Upper lobe of left lung (tissue), 6 donors: Measurements from ENCODE around the gene NME3. TPM values are rescaled to one million over a fixed set of nuclear protein-coding genes. Genes with fewer than 3 reads are reported as not detected.

ENCODE experiments used
- ATAC-seq, 2 donors: fragments of 200-7000 bp; cut with Tn5 transposase; one replicate each; pipeline ENCODE4 v1.9.1; 2022; ENCODE audit warnings: mild to moderate bottlenecking in 2 of 2, moderate library complexity in 2 of 2; ENCODE audit not compliant: low FRiP score in 2 of 2
- DNase-seq, 2 donors: peaks; one replicate each; pipeline ENCODE4 v3.0.0-alpha.2; 2019 to 2020
- H3K27ac ChIP-seq, 4 donors: fragments of 200-600 bp; sonication (generic); one replicate each; pipeline ENCODE4 v1.5.1; 2016 to 2019
- H3K27me3 ChIP-seq, 4 donors: fragments of 200-600 bp; sonication (generic); one replicate each; pipeline ENCODE4 v1.5.1; 2017 to 2019
- H3K36me3 ChIP-seq, 4 donors: fragments of 200-600 bp; sonication (generic); one replicate each; pipeline ENCODE4 v1.5.1; 2016 to 2019
- H3K4me1 ChIP-seq, 4 donors: fragments of 200-600 bp; sonication (generic); one replicate each; pipeline ENCODE4 v1.5.1; 2018 to 2019
- H3K4me3 ChIP-seq, 4 donors: fragments of 200-600 bp; sonication (generic); one replicate each; pipeline ENCODE4 v1.5.1; 2017 to 2019; ENCODE audit warnings: mild to moderate bottlenecking in 2 of 4, moderate library complexity in 1 of 4
- H3K9me3 ChIP-seq, 4 donors: fragments of 200-600 bp; sonication (generic); one replicate each; pipeline ENCODE4 v1.5.1; 2018 to 2019
- CTCF ChIP-seq, 6 experiments: fragments of 450-650 bp in 4 of 6; fragments of 200-600 bp in 2 of 6; sonication (generic) in 2 of 6; IDR thresholded peaks; one replicate each; pipeline ENCODE4 v1.5.1; 2016 to 2019; ENCODE audit warnings: antibody characterized with exemption in 6 of 6
- EP300 ChIP-seq, 4 donors: sonication (generic); formaldehyde crosslinking; IDR thresholded peaks; one replicate each; pipeline ENCODE4 v1.5.1; 2017; ENCODE audit warnings: antibody characterized with exemption in 4 of 4, control low read depth in 2 of 4
- POLR2A ChIP-seq, 4 donors: fragments of 450-650 bp; IDR thresholded peaks; one replicate each; pipeline ENCODE4 v1.5.1; 2016 to 2017; ENCODE audit warnings: antibody characterized with exemption in 4 of 4, mild to moderate bottlenecking in 2 of 4
- POLR2AphosphoS5 ChIP-seq, 2 donors: sonication (generic); formaldehyde crosslinking; IDR thresholded peaks; one replicate each; pipeline ENCODE4 v1.5.1; 2017; ENCODE audit warnings: antibody characterized with exemption in 2 of 2
- WGBS, 2 donors: methylation state at CpG; one replicate each; pipeline ENCODE4 v1.1.5; 2017 to 2018; 5-methylcytosine and 5-hydroxymethylcytosine counted together
- total RNA-seq, 6 donors: library from RNA; depleted of rRNA in 4 of 6; stranded (reverse); fragments of >200 nt in 4 of 6; gene quantifications; one replicate each; pipeline versions ENCODE4 v1.1.0 to v1.2.1, GENCODE V29; 2016 to 2021
- donor health status: DM: no; HTN: no; CAD: no; lungs with moderate emphysema.
- donor health status: DM: no; HTN: yes; CAD: no; lungs with severe emphysema.

Gene NME3
- total RNA-seq, 6 donors from 2014 or later: 57.8 to 155 (median 78.9) TPM

DNA sequence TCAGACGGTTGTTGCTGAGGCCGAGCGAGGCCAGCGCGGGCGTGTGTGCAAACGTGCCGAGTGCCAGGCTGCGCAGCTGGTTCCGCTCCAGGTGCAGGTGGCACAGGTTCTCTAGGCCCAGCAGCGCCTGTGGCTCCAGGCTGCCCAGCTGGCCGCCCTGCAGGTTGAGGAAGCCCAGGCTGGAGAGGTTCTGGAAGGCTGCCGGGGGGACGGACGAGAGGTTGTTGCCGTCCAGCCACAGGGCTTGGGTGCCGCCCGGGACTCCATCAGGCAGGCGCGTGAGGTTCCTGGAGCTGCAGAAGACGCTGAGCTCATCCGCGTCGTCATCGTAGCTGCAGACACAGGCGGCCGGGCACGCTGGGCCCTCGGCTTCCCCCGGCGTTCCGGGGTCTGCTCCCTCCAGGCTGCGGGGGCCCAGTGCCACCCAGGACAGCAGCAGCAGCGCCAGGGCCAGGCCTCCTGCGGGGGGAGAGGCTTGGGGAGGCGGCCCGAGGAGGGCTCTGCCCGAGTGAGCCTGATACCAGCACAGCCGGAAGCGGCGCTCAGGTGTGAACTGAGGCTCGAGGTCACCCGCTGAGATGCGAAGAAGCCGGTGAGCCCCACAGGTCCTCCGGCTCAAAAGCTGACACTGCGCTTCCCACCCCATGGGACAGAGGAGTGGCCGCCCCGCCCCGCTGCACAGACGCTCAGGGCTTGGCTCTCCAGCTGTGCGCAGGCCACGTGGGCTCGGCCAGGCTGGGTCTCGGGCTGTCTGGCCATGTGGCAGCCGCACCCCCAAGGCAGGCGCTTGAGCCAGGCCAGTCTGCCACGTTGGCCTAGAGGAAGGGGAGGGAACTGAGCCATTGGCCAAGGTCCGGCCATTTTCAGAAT lies 20.8 kb upstream of the NME3 start:
- Histone ChIP-seq H3K4me1 (peaks cover 0 to 22% (median 7%) of the 10 kb centered on the region in 4 donors), H3K27ac (no peak overlapping the region), H3K4me3 (no peak overlapping the region), H3K9me3 (no peaks in the 10 kb centered on the region), H3K27me3 (no peaks in the 10 kb centered on the region), H3K36me3 (peaks cover 3 to 50% (median 35%) of the 10 kb centered on the region in 4 donors)
- WGBS, 2 donors: 89 to 95% methylated on average over 14 to 44 of the region's 59 CpGs
- DNase-seq (peak in 1 of 2 donors; percentile 76), ATAC-seq (no peak)
- TF ChIP-seq POLR2A (IDR thresholded peaks at IDR 0.05) (no peak), POLR2AphosphoS5 (IDR thresholded peaks at IDR 0.05) (no peak), CTCF (IDR thresholded peaks at IDR 0.05) (no peak), EP300 (IDR thresholded peaks at IDR 0.05) (no peak)

- Histone ChIP-seq H3K36me3 (peaks cover 3 to 58% (median 42%) of the 10 kb centered on the region in 4 donors), H3K9me3 (no peaks in the 10 kb centered on the region), H3K4me3 (no peak overlapping the region), H3K4me1 (peaks cover 0 to 22% (median 7%) of the 10 kb centered on the region in 4 donors), H3K27me3 (no peaks in the 10 kb centered on the region), H3K27ac (no peak overlapping the region)
- TF ChIP-seq CTCF (IDR thresholded peaks at IDR 0.05) (no peak), POLR2AphosphoS5 (IDR thresholded peaks at IDR 0.05) (no peak), POLR2A (IDR thresholded peaks at IDR 0.05) (no peak), EP300 (IDR thresholded peaks at IDR 0.05) (no peak)
- DNase-seq (peak in 1 of 2 donors; percentile 83), ATAC-seq (no peak)
- WGBS, 2 donors: 96% methylated on average over 14 to 38 of the region's 53 CpGs
Observed at GRCh38 chr16:1791256-1791942, 20.1 kb upstream of the NME3 start.

GRCh38 chr16:1790611-1791255 lies 19.4 kb upstream of the NME3 start:
- TF ChIP-seq EP300 (IDR thresholded peaks at IDR 0.05) (no peak), CTCF (IDR thresholded peaks at IDR 0.05) (no peak), POLR2A (IDR thresholded peaks at IDR 0.05) (no peak), POLR2AphosphoS5 (IDR thresholded peaks at IDR 0.05) (no peak)
- peaks cover 3 to 65% (median 43%) of the 10 kb centered on the region in 4 donors for H3K36me3 ChIP-seq
- peaks cover 0 to 24% (median 7%) of the 10 kb centered on the region in 4 donors for H3K4me1 ChIP-seq
- ATAC-seq (no peak), DNase-seq (peak; percentile 19 to 82)
- no peaks in the 10 kb centered on the region for H3K27me3 ChIP-seq
- no peak overlapping the region for H3K27ac ChIP-seq
- no peaks in the 10 kb centered on the region for H3K9me3 ChIP-seq
- no peak overlapping the region for H3K4me3 ChIP-seq
- 88 to 89% methylated on average over 14 to 41 of the region's 44 CpGs for WGBS, 2 donors

DNA sequence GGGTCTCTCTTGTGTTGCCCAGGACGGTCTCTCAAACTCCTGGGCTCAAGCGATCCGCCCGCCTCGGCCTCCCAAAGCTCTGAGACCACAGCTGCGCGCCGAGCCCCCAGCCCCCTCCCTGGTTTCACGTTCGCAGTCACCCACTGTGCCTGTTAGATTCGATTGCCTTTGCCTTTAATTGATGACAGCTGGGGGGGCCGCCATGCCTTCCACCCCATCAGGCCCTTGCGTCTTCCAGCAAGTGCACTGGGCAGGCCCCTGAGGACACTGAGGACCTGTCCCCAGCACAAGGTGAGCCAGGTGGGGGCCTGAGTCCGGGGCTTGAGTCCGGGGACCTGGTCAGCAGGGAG lies 18.9 kb upstream of the NME3 start:
- ATAC-seq (no peak), DNase-seq (peak in 1 of 2 donors; percentile 68)
- WGBS, 2 donors: 94 to 99% methylated on average over 11 to 15 of the region's 15 CpGs
- Histone ChIP-seq H3K36me3 (peaks cover 3 to 70% (median 43%) of the 10 kb centered on the region in 4 donors), H3K27me3 (no peaks in the 10 kb centered on the region), H3K4me1 (peaks cover 3 to 29% (median 7%) of the 10 kb centered on the region in 4 donors), H3K4me3 (no peak overlapping the region), H3K27ac (no peak overlapping the region), H3K9me3 (no peaks in the 10 kb centered on the region)
- TF ChIP-seq POLR2A (IDR thresholded peaks at IDR 0.05): no peak

- H3K9me3 ChIP-seq: no peaks in the 10 kb centered on the region
- ATAC-seq: no peak
- peaks cover 3 to 29% (median 7%) of the 10 kb centered on the region in 4 donors for H3K4me1 ChIP-seq
- WGBS, 2 donors: 84 to 97% methylated on average over 5 to 22 of the region's 25 CpGs
- H3K27ac ChIP-seq: no peak overlapping the region
- peak in 1 of 2 donors; percentile 79 for DNase-seq
- H3K4me3 ChIP-seq: no peak overlapping the region
- H3K27me3 ChIP-seq: no peaks in the 10 kb centered on the region
- H3K36me3 ChIP-seq: peaks cover 3 to 71% (median 43%) of the 10 kb centered on the region in 4 donors
- TF ChIP-seq EP300 (IDR thresholded peaks at IDR 0.05): no peak
- no peak for TF ChIP-seq POLR2A (IDR thresholded peaks at IDR 0.05)
- no peak for TF ChIP-seq CTCF (IDR thresholded peaks at IDR 0.05)
- TF ChIP-seq POLR2AphosphoS5 (IDR thresholded peaks at IDR 0.05): no peak
Observed at GRCh38 chr16:1789643-1790045, 18.3 kb upstream of the NME3 start.
